ENCODE data around the gene BCLAF1. TPM values are rescaled to one million over a fixed set of nuclear protein-coding genes. Genes with fewer than 3 reads are reported as not detected.
A peak's percentile ranks its signal among the peaks of the same experiment; 100 is the strongest.

Gene BCLAF1
- total and polyA plus RNA-seq, 9 of the 15 experiments (the other 6 are each of a cell fraction or from before 2014, with no cell fraction given): 65.4 to 286 (median 165) TPM

DNA sequence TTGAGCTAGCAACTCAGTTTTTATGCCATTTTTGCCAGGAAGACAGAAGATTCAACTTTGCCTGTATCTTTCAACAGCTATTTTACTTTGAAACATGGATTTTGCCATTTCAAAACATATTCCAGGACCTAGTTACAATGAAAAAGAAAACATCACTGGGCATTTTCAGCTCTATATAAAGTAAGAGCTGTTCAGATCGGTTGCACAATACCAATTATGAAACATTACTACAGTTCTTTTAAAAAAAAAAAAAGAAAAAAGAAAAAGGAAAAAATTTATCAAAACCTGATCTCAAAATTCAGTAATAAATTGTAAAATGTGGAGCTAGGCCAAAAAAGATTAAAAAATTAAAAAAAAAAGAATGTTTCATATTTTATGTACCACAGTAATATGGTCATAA lies 15.6 kb downstream of the BCLAF1 start:
- H3K36me3 ChIP-seq (ENCODE audit: control insufficient read depth, insufficient read depth, low read length): peaks cover 93% of the 10 kb centered on the region
- ATAC-seq (no peak), DNase-seq (ENCODE audit: extremely low read depth in 1 of 4, low spot score in 3 of 4) (no peak), FAIRE-seq (no peak)
- no peaks in the 10 kb centered on the region for H3K9me1 ChIP-seq (ENCODE audit: control insufficient read depth, insufficient read depth, low read length)
- ChIA-PET CTCF (ENCODE audit: low intra/inter-chr PET ratio) (no interaction called here), POLR2A (interaction anchor here (0.6 to 4.6 kb wide), 9 partner anchors 9 to 39 kb away, joined by 3 to 48 read pairs (median 5); partner anchors contain the start of genes BCLAF1 and MTFR2)
- H3K4me1 ChIP-seq (replicated peaks in 1 of 2; ENCODE audit: control insufficient read depth in 2 of 2, insufficient read depth in 2 of 2, low read length in 2 of 2): no peaks in the 10 kb centered on the region
- BruUV-seq (replicated peaks): no TSS peak
- H3K4me2 ChIP-seq (ENCODE audit: insufficient read depth, low read length): no peak overlapping the region
- WGBS (ENCODE audit: insufficient coverage, low coverage, missing lambda C conversion rate): 100% methylated on average over 1 of the region's 1 CpG
- H2AFZ ChIP-seq (ENCODE audit: low read depth, low read length): no peak overlapping the region
- H3K79me2 ChIP-seq (ENCODE audit: control insufficient read depth, insufficient read depth, low read length): peaks cover 80% of the 10 kb centered on the region
- H3K4me3 ChIP-seq: no peak overlapping the region
- H3K9ac ChIP-seq (ENCODE audit: insufficient read depth in 1 of 2, low read depth in 2 of 2, low read length in 2 of 2): no peak overlapping the region
- H3K9me3 ChIP-seq (replicated peaks; ENCODE audit: control insufficient read depth, insufficient read depth, low read depth, low read length): no peaks in the 10 kb centered on the region
- in situ Hi-C loops (cut with MboI) (no loop called here), intact Hi-C loops (cut with micrococcal nuclease) (no loop called here)
- H4K20me1 ChIP-seq (replicated peaks; ENCODE audit: control insufficient read depth, insufficient read depth, low read length): peaks cover 3% of the 10 kb centered on the region; the same call in 1 of the 2 replicates
- H3K27me3 ChIP-seq (ENCODE audit: control insufficient read depth in 2 of 2, insufficient read depth in 2 of 2, low read length in 2 of 2): no peaks in the 10 kb centered on the region
- no peak overlapping the region for H3K27ac ChIP-seq (ENCODE audit: extremely low read depth, low read depth, low read length)
- TF ChIP-seq HDAC8 (tag; IDR thresholded peaks at IDR 0.05) (no peak), E4F1 (CRISPR knock-in tag; IDR thresholded peaks at IDR 0.05; ENCODE audit: borderline replicate concordance) (no peak), CEBPB (tag; IDR thresholded peaks at IDR 0.05) (peak; percentile 66), POLR2A (conservative IDR thresholded peaks at IDR 0.05) (0 out of 2 replicates have a peak, but pooled peaks have one; percentile 25), ZNF445 (CRISPR knock-in tag; IDR thresholded peaks at IDR 0.05; ENCODE audit: low read depth) (no peak), IFI16 (CRISPR knock-in tag; IDR thresholded peaks at IDR 0.05) (no peak), NFXL1 (CRISPR knock-in tag; IDR thresholded peaks at IDR 0.05) (no peak), CEBPG (CRISPR knock-in tag; IDR thresholded peaks at IDR 0.05) (no peak), CEBPG (tag; conservative IDR thresholded peaks at IDR 0.05 in 1 of 2, IDR thresholded peaks at IDR 0.05 in 1 of 2) (peak; percentile 20 to 71; a peak in 1 of 4 replicates), RBM34 (IDR thresholded peaks at IDR 0.05; ENCODE audit: borderline replicate concordance, insufficient read depth, low read length) (no peak), ZNF217 (CRISPR knock-in tag; IDR thresholded peaks at IDR 0.05) (no peak), ZNF512 (tag; IDR thresholded peaks at IDR 0.05) (no peak), PURB (CRISPR knock-in tag; IDR thresholded peaks at IDR 0.05; ENCODE audit: low read depth) (no peak), POLR2AphosphoS5 (IDR thresholded peaks at IDR 0.05; ENCODE audit: control insufficient read depth, insufficient read depth, low read depth, low read length) (no peak), MAZ (CRISPR knock-in tag; conservative IDR thresholded peaks at IDR 0.05 in 1 of 2, IDR thresholded peaks at IDR 0.05 in 1 of 2) (0 out of 4 replicates have a peak, but pooled peaks of 1 of the 2 experiments have one; percentile 27), PHF20 (IDR thresholded peaks at IDR 0.05; ENCODE audit: partially characterized antibody) (no peak), TBL1XR1 (IDR thresholded peaks at IDR 0.05; ENCODE audit: low read length in 2 of 2) (no peak), NCOA6 (IDR thresholded peaks at IDR 0.05) (no peak)
- TF ChIP-seq, protein P1, sequence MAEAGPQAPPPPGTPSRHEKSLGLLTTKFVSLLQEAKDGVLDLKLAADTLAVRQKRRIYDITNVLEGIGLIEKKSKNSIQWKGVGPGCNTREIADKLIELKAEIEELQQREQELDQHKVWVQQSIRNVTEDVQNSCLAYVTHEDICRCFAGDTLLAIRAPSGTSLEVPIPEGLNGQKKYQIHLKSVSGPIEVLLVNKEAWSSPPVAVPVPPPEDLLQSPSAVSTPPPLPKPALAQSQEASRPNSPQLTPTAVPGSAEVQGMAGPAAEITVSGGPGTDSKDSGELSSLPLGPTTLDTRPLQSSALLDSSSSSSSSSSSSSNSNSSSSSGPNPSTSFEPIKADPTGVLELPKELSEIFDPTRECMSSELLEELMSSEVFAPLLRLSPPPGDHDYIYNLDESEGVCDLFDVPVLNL (CRISPR knock-in tag; IDR thresholded peaks at IDR 0.05; ENCODE audit: low read depth): no peak
